BE2C (cell line): ENCODE measurements around the gene ICOSLG.

Experiments used
- DNase-seq: peaks from one replicate; pipeline ENCODE4 v3.0.0-alpha.2; 2020
- H3K27me3 ChIP-seq: fragments of 250-450 bp; sonication (Bioruptor Pico); 2 replicates; pipeline ENCODE4 v1.5.1; 2020; ENCODE audit warnings: mild to moderate bottlenecking
- H3K36me3 ChIP-seq: fragments of 250-450 bp; sonication (Bioruptor Pico); 2 replicates; pipeline ENCODE4 v1.5.1; 2020; ENCODE audit warnings: mild to moderate bottlenecking
- H3K4me1 ChIP-seq: fragments of 250-450 bp; sonication (Bioruptor Pico); 2 replicates; pipeline ENCODE4 v1.5.1; 2020
- H3K4me3 ChIP-seq: 2 replicates; pipeline ENCODE4 v1.5.1; 2011; ENCODE audit warnings: low read depth, low read length
- H3K9me3 ChIP-seq: fragments of 250-450 bp; sonication (Bioruptor Pico); 2 replicates; pipeline ENCODE4 v1.5.1; 2020
- TF ChIP-seq, protein P1 (sequence below): IDR thresholded peaks from 2 replicates; pipeline ENCODE4 v1.5.1; 2012; ENCODE audit warnings: mild to moderate bottlenecking, low read depth, low read length

The ICOSLG gene

GRCh38 chr21:44265734-44266270 lies 25.1 kb upstream of the ICOSLG start:
- Histone ChIP-seq H3K36me3 (no peaks in the 10 kb centered on the region), H3K4me3 (no peak overlapping the region), H3K4me1 (no peaks in the 10 kb centered on the region), H3K27me3 (no peaks in the 10 kb centered on the region), H3K9me3 (no peaks in the 10 kb centered on the region)
- TF ChIP-seq, protein P1, sequence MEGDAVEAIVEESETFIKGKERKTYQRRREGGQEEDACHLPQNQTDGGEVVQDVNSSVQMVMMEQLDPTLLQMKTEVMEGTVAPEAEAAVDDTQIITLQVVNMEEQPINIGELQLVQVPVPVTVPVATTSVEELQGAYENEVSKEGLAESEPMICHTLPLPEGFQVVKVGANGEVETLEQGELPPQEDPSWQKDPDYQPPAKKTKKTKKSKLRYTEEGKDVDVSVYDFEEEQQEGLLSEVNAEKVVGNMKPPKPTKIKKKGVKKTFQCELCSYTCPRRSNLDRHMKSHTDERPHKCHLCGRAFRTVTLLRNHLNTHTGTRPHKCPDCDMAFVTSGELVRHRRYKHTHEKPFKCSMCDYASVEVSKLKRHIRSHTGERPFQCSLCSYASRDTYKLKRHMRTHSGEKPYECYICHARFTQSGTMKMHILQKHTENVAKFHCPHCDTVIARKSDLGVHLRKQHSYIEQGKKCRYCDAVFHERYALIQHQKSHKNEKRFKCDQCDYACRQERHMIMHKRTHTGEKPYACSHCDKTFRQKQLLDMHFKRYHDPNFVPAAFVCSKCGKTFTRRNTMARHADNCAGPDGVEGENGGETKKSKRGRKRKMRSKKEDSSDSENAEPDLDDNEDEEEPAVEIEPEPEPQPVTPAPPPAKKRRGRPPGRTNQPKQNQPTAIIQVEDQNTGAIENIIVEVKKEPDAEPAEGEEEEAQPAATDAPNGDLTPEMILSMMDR = no peak
- no peak for DNase-seq

DNA sequence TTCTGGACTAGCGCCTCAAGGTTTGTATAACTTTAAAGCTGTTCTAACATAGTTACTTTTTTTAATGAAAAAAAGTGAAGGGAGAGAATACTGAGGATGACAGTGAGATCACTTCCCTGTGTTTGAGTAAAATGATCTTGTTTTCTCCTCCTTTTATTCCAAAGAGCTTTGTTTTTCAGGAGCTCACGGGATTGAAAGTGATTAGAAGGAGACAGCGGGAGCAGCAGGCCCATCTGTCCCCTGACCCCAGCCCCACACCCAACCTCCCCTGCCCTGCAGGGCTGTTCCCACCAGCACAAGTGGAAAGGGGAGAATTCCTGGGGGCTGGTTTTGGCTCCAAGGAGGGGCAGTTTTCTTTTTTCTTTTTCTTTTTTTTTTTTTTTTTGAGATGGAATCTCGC lies 23.0 kb upstream of the ICOSLG start:
- H3K36me3 ChIP-seq = no peaks in the 10 kb centered on the region
- H3K27me3 ChIP-seq = no peaks in the 10 kb centered on the region
- H3K4me3 ChIP-seq = no peak overlapping the region
- DNase-seq = no peak
- H3K9me3 ChIP-seq = no peaks in the 10 kb centered on the region
- no peaks in the 10 kb centered on the region for H3K4me1 ChIP-seq
- TF ChIP-seq, protein P1 = no peak

GRCh38 chr21:44263221-44263760 lies 22.5 kb upstream of the ICOSLG start:
- Histone ChIP-seq H3K9me3 (no peaks in the 10 kb centered on the region), H3K4me3 (no peak overlapping the region), H3K36me3 (no peaks in the 10 kb centered on the region), H3K4me1 (no peaks in the 10 kb centered on the region), H3K27me3 (no peaks in the 10 kb centered on the region)
- TF ChIP-seq, protein P1 = no peak
- no peak for DNase-seq

DNA sequence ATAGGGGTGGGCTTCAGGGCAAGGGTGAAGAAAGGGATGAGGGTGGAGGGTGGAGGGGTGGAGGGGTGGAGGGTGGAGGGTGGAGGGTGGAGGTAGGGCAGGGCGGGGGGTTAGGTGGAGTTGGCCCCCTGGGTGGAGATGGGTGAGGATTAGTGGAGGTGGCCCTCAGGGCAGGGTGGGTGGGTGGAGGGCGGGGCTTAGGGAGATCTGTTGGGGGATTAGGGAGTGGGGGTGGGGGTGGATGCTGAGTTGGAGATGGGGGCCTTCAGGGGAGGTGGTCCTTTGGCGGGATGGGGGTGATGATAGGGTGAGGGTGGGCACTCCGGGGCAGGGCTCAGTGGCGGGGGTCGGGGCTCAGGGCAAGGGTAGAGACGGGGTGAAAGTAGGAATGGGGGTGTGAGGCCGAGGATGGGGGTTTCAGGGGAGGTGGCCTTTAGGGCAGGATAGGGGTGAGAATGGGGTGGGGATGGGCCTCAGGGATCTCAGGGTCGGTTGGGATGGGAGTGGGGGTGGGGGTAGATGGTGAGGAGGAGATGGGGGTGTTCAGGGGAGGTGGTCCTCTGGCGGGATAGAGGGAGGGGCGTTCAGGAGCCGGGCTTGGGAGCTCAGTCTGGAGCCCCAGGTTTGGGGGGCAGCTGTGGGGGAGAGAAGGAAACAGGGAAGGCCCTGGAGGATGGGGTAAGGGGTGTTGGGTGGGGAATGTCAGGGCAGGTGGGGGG lies 21.8 kb upstream of the ICOSLG start:
- H3K9me3 ChIP-seq = no peaks in the 10 kb centered on the region
- no peak for DNase-seq
- no peaks in the 10 kb centered on the region for H3K4me1 ChIP-seq
- H3K27me3 ChIP-seq = no peaks in the 10 kb centered on the region
- H3K4me3 ChIP-seq = no peak overlapping the region
- TF ChIP-seq, protein P1 = no peak
- H3K36me3 ChIP-seq = no peaks in the 10 kb centered on the region

DNA sequence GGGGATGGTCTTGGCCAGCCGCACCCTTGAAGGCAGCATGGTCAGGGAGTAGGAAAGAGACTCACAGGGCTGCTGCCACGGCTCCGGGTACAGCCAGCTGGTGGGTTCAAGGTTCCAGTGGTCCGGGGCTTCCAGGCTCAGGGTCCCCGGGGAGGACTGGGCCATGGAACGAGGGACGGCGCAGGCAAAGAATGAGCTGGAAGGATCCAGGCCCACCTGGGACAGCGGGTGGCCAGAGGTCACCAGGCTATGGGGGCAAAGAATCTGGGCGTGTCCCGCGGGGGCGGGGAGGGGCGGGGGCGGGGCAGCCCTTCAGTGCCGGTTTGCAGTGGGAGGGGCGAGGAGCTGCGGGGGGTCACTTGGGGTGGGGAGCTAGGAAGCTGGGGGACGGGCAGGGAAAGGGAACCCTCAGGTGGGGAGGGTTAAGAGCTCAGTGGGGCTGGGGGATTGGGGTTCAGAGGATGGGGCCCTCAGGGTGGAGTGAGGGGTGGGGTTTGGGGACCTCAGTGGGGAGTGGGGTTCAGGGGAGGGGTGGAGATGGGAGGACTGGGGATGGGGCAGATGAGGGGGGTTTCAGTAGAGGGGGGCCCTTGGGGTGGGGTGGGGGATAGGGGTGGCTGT lies 21.0 kb upstream of the ICOSLG start, which contains the start of gene DNMT3L:
Gene DNMT3L (minus strand): TSS at position 223 of the 621 bp plus-strand sequence. CDS start 638 bp downstream, outside the sequence.
- TF ChIP-seq, protein P1 = no peak
- H3K4me3 ChIP-seq = no peak within 1 kb of the TSS
- H3K9me3 ChIP-seq = no peaks in the 10 kb centered on the region
- no peaks in the 10 kb centered on the region for H3K4me1 ChIP-seq
- H3K36me3 ChIP-seq = no peaks in the 10 kb centered on the region
- H3K27me3 ChIP-seq = no peaks in the 10 kb centered on the region
- DNase-seq = no peak
